GM19468 (cell line): Measurements from ENCODE around the gene VTA1.
"Not testable (repeated sequence)": the region's sequence is repeated elsewhere in the genome, so short reads cannot be mapped to it uniquely, and the experiment has no call there.

Experiments
- ATAC-seq: cut with Tn5 transposase; IDR thresholded peaks from one replicate; pipeline ENCODE4 v1.9.1; 2021; ENCODE audit warnings: mild to moderate bottlenecking, moderate library complexity, moderate number of reproducible peaks; ENCODE audit not compliant: unreplicated experiment; ENCODE audit errors: extremely low read depth

Gene VTA1, protein sequence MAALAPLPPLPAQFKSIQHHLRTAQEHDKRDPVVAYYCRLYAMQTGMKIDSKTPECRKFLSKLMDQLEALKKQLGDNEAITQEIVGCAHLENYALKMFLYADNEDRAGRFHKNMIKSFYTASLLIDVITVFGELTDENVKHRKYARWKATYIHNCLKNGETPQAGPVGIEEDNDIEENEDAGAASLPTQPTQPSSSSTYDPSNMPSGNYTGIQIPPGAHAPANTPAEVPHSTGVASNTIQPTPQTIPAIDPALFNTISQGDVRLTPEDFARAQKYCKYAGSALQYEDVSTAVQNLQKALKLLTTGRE

DNA sequence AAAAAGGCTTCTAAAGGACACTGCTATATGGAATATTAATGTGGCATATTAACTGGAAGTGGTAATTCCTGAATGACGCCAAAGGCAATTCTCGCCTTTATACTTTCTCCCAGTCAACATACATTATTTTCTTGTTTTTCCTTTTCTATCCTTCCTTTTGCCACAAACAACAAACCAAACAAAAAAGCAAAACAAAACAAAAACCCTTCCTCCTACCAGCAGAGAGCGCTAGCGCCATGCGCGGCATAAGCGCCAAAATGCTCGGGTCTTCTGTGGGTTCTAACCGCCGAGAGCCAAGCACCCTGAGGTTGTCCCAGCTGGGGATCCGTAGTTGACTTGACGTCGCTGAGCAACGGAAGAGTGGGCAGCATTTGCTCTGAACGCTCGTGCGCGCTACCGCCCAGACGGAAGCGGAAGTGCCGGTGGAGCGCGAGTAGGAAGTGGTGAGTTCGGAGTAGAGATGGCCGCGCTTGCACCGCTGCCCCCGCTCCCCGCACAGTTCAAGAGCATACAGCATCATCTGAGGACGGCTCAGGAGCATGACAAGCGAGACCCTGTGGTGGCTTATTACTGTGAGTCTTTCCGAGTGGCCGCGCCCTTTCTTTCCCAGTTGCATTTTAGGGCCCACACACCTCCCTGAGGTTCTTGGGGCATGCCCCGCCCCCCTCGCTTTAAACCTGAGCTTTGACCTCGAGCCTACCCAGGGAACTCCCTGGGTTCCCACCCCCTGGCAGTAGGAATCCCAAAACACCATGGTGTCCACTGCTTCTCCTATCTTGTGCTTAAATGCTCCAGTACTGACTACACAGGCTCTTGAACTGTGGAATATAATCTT, at the start of gene VTA1, which contains the start of gene NMBR:
Gene VTA1 (plus strand): TSS at position 436 of the 835 bp plus-strand sequence. CDS start 25 bp downstream, at position 461.
Gene NMBR (minus strand): TSS at position 295 of the 835 bp plus-strand sequence. CDS start 58,464 bp downstream, outside the sequence.
- peak; percentile 100 for ATAC-seq

DNA sequence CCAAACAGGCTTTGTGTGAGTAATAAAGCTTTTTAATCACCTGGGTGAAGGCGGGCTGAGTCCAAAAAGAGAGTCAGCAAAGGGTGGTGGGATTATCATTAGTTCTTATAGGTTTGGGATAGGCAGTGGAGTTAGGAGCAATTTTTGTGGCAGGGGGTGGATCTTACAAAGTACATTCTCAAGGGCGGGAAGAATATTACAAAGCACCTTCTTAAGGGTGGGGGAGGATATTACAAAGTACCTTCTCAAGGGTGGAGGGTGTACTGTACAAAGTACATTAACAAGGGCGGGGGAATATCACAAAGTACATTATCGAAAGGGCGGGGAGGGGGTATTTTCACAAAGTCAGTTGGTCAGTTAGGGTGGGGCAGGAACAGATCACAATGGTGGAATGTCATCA, 42.2 kb upstream of the VTA1 start:
- not testable (repeated sequence) for ATAC-seq

DNA sequence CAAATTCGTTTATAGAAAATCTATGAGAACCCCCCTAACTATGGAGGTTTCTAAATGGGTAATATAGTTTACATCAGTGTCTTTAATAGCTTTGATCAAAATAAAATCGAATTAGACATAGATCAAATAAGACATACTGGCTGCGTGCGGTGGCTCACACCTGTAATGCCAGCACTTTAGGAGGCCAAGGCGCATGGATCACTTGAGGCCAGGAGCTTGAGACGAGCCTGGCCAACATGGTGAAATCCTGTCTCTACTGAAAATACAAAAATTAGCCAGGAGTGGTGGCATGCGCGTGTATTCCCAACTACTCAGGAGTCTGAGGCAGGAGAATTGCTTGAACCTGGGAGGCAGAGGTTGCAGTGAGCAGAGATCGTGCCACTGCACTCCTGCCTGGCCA, 36.2 kb upstream of the VTA1 start:
- ATAC-seq = not testable (repeated sequence)

DNA sequence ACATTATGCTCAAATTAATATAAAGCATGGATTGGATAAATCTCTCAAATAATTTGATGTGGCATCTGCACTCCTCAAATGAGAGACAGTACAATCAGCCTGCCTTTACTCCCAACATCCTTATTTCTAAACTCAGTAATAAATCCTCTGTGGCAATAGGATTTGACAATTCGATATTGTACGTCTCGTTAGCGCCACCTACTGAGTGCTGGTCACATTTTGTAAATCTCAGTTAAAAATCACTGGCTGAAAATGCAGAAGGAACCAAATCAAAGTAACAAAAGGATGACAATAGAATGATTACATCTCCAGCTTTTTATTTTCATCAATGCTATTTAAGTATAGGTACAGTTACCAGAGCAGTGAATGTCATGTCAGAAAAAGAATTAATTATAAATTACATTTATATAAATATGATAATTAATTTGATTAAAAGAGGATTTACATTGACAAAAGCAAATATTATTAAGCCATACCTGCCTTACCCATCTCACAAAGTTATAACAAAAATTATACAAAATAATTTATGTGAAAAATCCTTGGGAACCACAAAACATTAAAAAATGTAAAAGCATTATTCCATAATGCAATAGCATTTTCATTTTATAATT, 34.5 kb upstream of the VTA1 start:
- peak; percentile 43 for ATAC-seq

DNA sequence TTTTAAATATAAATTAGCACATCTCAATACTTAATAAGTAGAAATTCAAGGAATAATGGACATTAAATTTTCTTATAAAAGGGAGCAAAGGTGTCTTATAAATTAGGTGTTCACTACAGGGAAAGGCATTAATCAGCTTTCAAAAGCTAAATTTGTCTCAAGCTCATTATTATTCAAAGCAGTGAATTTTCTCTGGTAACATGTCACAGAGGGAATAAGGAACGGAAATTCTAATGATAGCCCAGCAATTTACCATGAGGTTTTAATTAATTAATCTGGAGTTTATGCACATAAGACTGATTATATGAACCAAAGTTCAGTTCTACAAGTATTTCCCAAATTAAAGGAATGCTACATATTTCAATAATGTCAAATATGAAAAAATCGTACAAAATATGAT, 29.7 kb upstream of the VTA1 start:
- ATAC-seq = no peak

DNA sequence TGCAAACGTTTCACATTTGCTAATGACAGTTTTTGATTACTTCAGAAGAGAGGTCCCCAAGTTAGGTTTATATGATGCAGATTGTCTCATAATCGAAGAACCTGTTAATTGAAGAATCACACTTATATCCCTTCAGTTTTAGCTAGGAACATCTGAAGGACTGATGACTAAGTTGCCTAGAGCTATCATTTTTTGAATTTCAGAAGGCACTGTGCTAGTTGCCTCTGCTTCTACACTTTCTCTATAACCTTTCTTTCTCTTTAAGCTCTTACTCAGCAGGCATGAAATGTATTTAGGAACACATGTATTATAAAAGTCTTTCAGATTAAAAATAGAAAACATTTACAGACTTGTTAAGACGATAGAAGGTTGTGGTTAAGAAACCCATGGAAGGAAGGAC, 28.7 kb upstream of the VTA1 start:
- ATAC-seq = no peak

DNA sequence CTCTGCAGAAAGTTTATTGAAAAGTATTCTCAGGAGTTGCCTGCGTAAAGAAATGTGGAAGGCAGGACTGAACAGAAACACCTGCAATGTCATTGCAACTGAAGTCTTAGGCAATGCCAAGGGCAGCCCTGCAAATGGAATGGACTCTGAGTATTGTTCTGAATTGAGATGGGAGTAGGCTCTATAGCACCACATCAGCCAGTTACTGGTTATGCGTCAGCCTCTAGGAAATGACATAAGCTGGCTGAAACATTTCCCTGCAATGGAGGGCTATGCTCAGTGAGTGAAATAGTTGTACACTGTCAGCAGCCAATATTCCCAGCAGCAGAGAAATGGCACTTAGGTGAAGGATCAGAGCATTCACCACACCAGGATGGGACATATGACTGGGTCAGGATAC, 28.1 kb upstream of the VTA1 start:
- no peak for ATAC-seq

DNA sequence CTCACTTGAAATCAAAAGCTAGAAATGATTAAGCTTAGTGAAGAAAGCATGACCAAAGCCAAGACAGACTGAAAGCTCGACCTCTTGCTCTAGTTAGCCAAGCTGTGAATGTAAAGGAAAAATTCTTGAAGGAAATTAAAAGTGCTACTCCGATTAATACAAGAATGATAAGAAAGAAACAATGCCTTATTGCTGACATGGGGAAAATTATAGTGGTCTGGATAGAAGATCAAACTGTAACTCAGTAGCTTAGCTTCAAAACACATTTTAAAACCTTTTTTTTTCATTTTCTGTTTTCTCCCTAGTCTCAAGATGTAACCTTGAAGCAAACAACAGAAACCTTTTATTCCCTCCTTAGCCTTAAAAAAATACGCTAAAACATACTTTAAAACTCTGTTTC, 25.7 kb upstream of the VTA1 start:
- ATAC-seq = no peak

DNA sequence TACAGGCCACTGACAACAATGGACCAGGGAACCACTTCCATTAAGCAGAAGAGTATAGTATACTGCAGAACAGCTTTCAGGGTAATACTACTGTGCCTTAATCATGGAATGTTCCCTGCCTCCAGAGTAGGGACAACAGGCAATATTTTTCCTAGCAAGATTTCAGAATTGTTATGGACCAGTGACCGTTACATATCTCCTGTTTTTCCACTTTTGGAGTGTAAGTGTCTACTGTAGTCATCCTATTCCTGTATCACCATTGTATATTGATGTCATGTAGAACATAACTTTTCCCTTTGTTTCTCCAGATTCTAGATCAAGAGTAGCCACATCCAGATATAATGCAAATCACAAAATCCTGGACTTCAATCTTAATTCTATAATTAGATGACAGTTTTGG, 16.2 kb upstream of the VTA1 start:
- no peak for ATAC-seq

DNA sequence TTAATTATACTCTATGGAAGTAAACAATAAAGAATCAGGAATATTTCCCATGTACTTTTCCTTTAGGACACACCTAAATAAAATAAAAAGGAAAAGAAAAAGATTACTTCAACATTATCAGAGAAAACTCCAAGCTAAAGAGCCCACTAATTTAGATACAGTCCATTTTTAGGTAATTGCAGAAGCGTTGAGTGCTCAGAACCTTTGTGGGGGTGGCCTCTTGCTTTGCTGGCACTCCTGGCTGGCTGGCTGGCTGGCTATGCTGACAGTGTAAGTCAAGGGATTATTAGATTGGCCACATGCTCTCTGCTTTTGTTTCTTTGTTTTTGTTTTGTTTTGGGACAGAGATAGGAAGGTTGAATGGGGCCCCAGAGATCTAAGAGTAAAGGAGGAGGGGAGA, 14.4 kb upstream of the VTA1 start, which contains the start of gene GJE1:
Gene GJE1 (plus strand): TSS at position 301 of the 400 bp plus-strand sequence. CDS start 234 bp downstream, outside the sequence.
- ATAC-seq = no peak

DNA sequence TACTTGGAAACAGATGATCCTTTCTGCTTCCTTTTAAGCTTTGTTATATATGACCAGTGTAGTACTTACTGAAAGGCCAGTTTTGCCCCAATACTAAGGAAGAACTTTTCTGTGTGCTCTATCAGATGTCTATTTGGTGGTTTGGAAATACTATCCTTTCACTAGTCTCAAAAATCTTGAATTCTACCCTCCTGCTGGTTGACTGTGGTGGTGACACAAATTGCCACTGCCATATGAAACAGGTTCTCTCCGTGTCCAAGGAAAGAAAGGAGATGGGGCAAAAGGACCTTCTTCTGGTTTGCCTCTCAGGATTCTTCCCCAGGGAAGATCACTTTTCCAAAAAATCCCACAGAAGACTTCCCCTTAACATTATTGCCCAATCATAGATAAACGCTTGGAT, 8.2 kb upstream of the VTA1 start:
- no peak for ATAC-seq

DNA sequence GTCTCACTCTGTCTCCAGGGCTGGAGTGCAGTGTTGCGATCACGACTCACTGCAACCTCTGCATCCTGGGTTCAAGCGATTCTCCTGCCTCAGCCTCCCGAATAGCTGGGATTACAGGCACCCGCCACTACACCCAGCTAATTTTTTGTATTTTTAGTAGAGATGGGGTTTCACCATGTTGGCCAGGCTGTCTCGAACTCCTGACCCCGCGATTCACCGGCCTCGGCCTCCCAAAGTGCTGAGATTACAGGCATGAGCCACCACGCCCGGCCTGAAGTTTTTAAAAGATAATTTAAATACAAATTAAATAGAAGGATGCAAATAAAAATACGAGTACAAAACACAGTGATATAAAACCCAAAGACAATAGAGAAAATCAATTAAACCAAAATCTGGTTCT, 5.5 kb upstream of the VTA1 start:
- ATAC-seq = not testable (repeated sequence)

DNA sequence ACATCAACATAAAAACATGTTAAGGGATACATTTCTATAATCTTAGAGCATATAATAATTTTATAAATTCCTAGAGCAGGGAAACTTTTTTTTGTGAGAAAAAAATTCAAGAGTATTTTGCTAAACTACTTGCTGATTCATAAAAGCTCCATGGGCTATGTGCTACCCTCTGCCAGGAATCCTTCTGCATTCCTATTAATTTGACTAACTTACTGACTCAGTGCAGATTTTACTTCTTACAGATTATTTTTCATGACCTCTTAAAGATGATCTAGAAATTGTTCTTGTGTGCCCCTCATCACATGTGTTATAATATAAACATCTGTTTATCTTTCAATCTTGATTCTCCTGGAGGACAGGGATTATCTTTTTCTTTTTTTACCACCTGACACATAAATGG, 5.7 kb downstream of the VTA1 start:
- no peak for ATAC-seq

DNA sequence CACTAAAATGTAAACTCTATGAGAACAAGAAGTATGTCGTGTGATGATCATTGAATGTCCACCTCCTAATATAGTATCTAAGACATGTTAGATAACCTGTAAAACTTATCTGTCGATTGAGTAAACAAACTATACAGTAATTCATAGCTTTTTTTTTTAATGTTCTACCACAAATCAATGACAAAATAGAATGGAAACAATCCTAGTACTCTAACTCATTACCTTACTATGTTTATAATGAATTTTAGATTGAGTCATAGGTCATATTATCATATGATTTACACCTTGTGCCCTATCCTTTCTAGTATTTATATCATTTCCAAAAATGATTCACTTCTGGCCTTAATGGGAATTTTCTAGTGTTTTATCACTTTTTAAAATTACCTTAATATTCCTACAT, 6.1 kb downstream of the VTA1 start:
- no peak for ATAC-seq

DNA sequence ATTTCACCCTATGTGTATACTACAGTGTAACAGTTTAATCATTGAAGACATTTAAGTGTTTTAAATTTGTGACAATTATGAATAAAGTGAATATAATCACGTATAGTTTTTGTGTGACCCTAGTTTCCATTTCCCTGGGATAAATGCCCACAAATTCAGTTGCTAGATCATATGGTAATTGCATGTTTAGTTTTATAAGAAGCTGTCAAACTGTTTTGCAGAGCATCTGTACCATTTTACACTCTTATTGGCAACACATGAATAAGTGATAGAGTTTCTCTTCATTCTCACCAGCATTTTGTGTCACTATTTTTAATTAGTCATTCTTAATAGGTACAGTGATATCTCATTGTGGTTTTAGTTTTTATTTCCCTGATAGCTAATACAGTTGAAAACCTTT, 7.3 kb downstream of the VTA1 start:
- no peak for ATAC-seq

DNA sequence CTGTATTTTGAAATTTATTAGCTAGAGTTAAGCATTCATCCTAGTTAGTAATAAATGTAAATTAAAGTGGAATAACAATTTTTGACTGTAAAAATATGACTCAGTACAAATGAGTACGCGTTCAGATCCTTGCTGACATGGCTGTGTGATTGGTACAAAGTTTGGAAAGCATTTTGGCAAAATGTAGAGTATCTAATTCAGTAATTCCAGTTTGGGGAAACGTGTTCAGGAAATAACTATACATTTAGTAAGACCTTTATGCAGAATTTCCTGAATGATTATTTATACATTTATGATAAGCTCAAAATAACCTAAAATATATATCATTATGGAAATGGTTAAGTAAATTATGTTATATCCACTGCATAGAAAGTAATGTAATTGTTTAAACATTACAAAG, 8.0 kb downstream of the VTA1 start:
- no peak for ATAC-seq

DNA sequence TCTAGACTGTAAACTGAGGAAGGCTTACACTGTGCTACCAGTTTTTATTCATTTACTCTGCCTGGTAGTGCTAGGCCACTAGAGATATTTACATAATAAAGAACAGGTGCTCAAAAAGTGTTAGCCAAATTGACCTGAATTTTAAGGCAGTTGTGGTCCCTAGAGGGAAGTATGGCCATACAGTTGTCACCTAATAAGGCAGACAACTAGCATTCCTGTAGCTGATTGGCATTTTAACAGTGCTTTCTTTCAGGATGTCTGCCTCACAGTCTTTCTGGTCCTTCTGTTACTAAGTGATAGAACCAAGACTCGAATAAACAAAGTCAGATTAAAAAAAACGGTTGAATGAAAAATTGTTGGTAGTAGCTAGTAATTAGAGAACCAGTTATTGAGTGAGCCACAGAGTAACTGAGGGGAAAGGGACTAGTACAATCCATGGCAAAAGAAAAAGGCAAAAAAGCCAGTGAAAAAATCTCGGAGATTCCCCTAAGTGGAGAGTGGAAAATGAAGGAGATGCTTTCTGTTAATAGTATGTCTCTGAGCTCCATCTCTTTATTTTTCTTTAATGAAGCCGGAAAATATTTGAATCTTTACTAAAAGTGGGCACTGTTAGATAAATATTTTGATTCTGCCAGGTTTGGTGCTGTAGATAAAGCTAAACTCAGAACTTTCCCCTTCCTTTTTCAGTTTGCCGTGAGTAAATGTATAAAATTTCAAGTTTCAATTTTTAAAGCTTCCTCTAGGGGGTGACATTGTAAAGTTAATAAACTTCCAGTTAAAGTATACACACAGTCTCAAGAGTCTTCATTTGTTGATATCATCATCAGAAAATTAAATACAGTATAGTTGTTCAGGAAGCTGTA, 9.1 kb downstream of the VTA1 start:
- ATAC-seq = no peak

DNA sequence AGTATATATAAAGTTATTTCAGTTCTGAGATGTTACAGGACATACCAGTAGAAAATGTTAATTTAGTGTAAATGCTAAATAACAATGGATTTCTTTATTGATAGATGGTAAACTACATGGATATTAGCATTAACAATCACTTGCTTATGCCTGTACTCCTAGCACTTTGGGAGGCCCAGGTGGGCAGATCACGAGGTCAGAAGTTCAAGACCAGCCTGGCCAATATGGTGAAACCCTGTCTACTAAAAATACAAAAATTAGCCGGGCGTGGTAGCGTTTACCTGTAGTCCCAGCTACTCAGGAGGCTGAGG, 9.7 kb downstream of the VTA1 start:
- not testable (repeated sequence) for ATAC-seq

DNA sequence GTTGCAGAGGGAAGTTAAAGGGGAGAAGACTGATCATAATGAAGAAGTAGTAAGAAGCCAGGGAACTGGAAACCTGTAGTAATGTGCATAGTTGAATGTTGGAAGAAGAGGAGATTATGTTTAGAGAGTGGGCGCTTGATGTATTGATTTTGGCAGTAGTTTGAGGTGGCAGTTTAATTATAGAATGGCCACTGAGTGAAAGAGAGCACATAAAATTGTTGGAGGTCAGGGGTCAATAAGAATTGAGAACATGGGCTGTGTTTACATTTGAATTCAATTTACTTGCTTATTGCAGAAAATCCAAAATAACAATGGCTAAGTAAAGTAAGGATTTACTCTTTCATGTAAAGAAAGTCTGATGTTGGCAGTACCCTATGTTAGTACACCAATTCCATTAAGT, 15.7 kb downstream of the VTA1 start:
- no peak for ATAC-seq

DNA sequence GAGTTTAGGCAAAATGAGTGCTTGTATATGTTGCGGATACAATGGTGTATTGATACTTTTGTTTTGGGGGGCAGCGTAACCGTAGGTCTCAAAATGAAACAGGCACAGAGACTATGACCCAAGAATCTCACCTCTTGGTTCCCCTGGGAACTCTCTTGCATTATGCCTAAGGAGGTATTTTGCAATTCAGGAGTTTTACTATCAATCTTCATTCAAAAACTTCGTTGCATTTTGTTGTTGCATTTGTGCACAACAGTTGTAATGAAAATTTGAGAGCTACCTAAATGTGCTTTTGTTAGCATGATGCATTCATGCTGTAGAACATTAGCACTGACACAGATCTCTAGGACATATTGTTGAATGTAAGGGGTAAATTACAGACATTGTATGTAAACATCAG, 18.2 kb downstream of the VTA1 start:
- ATAC-seq = no peak
